HG02588 (cell line): ENCODE data around the gene SIGLEC1.

Experiments
- ATAC-seq: cut with Tn5 transposase; IDR thresholded peaks from one replicate; pipeline ENCODE4 v1.9.1; 2021; ENCODE audit warnings: mild to moderate bottlenecking, moderate library complexity; ENCODE audit not compliant: unreplicated experiment

Gene SIGLEC1

DNA sequence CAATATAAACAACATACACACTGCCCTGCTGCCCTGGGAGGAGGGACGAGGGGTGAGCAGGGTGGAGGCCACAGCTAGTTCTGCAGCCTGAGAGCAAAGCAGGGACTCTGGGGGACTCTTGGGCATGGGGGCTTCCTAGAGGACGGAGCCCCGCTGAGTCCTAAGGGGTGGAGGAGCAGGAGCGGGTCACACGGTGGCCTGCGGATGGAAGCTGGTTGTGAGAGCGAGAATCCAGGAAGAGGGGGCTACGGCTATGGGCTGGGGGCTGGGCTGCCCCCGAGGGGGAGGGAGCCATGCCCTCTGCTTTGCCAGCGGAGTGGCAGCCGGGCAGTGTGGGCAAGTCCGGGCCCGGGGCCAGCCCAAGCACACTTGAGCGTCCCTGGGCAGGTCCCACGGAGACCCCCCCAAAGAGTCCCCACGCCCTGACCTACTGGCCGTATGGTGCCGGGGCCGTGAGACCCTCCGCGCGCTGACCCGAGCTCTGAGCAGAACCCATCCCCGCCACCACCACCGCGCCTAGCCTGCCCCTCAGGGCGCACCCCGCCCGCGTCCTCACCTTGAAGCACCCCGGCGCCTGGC lies 31.0 kb downstream of the SIGLEC1 start:
- ATAC-seq: no peak

- ATAC-seq: no peak
These were observed 31.6 kb downstream of the SIGLEC1 start for GRCh38 chr20:3680701-3681351.

DNA sequence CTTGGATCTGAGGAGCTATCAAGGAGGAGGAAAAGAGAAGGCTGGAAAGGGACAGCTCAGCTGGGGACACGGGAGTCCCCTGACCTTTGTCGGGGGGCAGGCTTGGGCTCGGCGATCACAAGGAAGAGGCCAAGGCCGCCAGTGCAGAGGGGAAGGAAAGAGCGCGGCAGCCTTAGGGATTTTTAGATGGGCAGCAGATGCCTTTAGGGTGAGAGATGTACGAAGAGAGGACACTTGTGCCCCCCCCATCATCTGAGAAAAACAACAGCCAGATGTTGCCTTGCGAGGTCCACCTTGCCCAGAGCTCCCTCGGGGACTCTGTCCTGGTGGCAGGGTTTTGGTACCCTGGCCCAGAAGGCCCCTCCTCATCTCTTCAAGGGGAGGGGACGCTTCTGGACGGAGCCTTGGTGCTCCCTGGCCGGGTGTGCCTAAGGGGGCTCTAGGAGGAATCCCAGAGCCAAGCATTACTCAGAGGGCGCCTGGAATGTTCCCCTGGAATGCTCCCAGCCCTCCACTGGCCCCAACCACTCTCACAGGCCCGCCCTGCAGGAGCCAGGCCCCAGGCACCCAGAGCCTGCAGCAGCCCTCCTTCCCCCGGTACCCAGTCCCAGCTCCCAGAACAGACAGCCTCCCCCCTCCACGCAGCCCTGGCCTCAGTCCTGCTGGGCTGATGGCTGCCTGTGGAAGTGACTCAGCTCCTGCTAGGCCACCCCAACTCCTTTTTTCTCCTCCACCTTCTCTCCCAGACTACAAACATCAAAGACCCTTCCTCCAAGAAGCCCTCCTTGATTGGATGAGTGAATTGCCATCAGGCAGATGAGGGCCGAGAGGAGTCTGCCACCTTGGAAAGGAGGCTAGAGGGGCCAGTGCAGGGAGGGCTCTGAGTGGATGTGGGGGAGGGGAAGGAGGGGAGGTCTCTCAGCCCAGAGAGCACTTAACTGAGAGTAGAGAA lies 32.4 kb downstream of the SIGLEC1 start:
- no peak for ATAC-seq

DNA sequence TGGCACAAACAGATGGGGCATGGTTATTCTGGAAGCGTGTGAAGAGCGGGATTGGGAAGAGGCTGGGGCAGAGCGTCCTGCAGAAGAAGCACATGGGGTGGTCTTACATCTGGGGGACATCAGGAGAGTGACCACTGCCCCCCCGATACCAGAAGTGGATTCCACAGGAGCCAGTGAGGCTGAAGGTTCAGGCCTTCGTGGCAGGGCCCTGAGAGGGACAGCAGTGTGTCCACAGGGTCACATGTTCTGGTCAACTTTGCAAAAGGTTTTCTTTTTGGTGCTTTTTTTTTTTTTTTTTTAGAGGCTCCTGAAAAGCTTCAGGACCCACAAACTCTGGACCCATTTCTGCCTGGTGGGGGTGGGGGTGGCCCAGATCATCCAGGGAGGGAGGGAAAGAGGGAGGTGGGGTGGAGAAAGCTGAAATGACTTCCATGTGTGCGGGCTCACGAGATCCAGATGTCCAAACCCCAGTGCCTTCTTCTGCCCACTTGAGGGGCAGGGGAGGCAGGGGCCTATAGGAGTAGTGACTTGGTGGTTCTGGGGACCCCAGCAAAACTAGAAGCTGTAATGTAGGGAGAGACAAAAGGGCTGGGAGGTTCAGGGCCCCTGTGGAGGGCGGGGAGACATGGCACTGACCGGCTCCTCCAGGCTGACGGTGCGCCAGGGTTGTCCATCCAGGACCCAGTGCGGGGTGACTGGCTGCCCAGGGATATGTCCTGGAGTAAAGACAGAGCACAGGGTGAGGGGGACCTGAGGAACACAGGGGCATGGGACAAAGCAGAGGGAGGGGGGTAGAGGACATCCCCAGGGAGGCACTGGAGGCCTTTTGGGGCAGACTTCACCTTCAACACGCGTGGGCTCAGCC lies 33.3 kb downstream of the SIGLEC1 start:
- no peak for ATAC-seq

DNA sequence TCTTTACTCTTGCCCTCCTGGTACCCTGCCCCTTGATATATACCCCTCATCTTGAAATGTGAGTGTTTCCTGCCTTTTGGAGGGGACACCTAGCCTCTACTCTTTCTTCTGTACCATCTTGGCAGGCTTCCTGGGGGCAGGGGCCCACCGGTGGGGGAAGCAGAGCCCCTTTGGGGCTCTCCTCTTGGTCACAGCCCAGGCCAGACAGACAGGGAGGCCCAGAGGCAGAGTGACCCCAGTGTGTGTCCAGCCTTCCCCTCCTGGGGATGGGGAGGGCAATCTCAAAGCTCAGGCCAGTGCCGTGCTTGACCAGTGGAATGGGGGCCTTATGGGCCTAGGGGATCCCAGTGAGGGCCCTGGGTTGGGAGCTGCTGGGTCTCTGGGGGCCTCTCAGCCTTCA lies 34.2 kb downstream of the SIGLEC1 start:
- no peak for ATAC-seq

DNA sequence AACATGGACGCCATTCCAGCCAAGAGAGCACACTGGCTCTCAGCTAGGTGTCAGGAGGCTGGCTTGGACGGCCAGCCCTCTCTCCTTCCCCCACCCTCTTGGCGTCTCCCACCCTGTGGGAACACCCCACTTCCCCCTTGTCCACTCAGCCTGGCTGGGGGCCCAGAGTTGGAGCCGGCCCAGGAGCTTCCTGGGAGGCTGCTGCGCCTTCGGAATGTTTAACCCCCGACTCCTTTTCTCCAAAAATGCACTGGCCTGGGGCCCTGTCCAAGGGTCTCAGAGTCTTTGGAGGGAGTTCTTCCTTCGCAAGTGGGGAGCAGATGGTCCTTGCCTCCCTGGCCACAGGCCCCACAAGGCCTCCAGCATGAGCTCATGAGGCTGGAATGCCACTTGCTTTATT lies 34.7 kb downstream of the SIGLEC1 start:
- ATAC-seq: no peak

GRCh38 chr20:3674995-3675900 lies 37.2 kb downstream of the SIGLEC1 start:
- no peak for ATAC-seq

GRCh38 chr20:3674447-3674846 lies 38.0 kb downstream of the SIGLEC1 start:
- ATAC-seq: no peak

DNA sequence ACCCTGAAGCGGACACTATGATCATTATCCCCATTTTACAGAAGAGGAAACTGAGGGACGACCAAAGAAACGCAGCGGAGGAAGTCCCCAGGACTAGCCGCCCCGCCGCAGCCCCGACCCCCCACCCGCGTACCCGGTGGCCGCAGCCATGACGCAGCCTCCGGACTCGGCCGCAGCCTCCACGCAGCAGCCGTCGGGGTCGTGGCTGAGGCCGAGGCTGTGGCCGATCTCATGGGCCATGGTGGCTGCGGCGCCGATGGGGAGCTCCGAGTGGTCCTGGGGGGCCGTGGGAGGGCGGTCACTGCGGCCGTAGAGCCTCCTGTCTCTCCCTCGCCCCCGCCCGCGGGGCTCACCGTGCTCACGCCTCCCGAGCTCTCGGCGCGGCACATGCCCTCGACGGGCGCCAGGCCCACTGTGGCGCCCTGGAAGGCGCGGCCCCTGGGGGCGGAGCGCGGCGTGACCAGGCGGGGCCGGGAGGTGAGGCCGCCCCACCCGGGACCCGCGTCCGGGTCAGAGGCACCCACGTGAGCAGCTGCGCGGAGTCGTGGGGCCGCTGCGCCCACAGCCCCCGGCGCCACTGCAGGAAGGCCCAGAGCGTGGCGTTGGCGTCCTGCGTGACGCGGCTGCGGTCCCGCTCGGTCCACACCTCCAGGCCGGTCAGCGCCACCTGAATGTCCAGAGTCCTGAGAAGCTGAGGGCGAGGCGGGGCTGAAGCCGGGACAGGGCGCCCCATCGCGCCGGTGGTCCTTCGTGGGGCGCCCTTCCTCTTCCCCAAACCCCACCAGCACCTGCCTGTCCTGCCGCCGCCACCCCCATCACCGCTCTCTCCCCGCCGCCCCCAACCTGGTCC lies 39.0 kb downstream of the SIGLEC1 start:
- ATAC-seq: no peak

DNA sequence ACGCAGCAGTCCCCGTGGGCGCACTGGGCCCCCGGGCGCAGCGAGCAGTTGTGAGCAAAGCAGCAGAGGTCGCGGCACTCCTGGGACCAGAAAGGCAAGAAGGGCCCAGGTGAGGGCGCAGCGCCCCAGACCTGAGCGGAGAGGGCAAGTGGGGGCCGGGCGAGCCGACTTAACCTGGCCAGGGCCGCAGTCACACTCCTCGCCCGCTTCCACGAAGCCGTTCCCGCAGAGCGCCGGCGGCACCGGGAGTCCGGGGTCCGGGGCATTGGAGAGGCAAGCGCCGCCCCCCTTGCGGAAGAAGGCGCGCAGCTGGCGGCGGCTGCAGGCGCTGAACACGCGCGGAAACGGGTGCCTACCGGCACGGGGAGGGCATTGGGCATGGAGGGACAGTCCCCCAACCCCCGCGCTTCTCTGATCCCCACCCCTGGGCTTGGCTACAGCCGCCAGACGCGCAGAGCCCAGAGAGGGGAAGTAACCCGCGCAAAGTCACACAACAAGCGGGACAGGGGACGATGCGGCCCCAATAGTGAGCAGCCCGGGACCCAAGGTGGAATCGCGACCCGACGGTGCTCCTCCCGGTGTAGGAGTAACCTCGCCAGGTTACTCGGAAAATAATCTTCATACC lies 39.7 kb downstream of the SIGLEC1 start:
- ATAC-seq: no peak

- ATAC-seq: no peak
These were observed 40.3 kb downstream of the SIGLEC1 start for GRCh38 chr20:3671986-3672546.

DNA sequence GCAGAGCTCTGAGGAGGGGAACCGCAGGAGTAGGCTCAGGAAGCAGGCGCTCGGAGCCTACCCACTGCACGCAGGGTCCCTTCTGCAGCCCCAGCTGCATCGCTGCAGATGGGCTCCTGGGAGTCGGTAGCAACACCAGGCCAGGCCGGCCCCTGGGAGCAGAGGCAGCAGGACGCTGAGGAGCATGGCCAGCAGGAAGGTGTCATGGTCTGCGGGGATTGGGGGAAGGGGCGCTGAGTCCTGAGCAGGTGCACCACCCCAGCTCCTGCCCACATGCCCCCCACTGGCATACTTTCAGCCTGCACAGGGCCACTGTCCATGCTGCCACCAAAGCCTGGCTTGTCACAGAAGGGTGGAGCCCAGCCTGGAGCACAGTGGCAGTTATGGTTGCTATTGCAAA lies 41.5 kb downstream of the SIGLEC1 start:
- ATAC-seq: no peak

DNA sequence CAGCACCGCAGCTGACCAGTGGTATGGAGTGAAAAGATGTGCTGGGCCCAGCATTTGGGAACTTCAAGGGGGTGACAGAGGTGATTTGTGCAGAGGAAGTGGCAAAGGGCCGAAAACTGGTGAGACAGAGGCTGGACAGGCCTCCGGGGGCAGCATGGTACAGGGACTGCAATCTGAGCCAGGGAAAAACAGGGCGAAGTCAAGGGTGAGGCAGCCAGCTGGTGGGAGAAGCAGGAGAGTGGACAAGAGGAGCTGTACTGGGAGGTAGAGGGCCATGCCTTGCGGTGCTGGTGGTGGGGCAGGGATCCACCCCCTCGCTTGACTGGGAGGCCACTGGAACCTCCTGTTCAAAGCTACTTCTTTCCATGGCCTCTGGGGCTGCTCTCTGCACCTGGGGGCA lies 41.9 kb downstream of the SIGLEC1 start:
- ATAC-seq: no peak

DNA sequence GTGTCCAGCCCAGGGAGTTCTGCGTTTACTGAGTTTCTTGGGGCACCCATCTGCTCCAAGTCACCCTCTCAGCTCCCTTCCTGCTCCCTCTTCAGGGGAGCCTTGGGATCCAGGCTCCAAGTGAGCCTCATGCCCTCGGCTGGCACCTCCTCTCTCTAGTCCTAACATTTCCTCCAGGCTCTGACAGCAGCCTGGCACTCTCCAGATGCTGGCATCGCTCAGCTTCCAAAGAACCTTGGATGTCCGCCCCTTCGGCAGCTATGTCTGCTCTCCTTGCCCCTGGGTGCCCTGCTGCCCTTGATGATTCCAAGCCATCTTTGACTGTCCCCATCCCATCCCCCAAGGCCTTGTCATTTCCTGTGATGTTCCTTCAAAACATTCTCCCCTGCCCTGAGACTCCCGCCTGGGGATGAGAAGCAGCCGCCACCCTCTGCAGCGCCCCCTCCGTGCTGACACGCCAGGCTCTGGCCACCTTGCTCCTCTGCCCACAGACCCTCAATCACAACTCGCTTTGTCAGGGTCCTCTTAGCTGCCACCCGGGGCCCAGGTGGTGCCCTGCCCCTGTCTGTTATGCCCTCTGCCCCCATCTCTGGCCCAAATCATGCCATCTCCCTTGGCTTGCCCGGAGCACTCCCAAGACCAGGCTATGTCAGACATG lies 42.6 kb downstream of the SIGLEC1 start:
- ATAC-seq: no peak

GRCh38 chr20:3667434-3668037 lies 44.9 kb downstream of the SIGLEC1 start:
- ATAC-seq: no peak

- ATAC-seq: no peak
These were observed 48.5 kb downstream of the SIGLEC1 start for GRCh38 chr20:3663858-3664257.

DNA sequence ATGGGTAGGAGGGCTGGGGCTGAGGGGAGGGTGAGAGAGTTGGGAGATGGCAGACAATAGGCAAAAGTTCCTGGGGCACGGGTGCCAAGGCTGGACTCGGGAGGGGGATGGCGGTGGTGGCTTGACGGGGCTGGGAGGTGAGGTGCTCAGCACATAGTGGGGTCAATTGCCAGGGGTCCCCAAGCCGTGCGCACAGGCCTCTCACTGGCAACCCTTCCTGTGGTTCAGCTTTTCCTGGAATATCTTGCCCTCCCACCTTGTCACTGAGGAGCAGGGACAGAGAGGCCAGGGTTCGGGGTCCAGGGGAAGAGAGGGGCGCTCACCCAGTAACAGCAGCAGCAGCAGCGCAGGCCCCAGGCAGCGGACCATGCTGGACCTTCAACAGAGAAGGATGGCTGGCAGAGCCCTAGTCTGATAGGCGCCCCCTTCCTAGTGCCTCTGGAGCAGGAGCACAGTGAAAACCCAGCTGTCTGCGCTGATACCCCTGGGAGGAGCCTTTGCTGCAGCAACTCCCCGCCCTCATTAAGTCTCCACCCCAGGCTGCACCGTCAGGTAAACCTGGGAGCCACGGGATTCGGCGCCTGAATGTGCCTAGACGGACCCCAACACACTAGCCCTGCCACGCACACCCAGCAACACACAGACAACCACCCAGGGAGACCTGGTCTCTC lies 49.2 kb downstream of the SIGLEC1 start, which contains the start of gene GFRA4:
GFRA4 (minus strand) TSS at position 369 of the 671 bp plus-strand sequence; CDS start at position 369, 0 bp downstream.
- ATAC-seq: no peak
